Medulla oblongata (tissue), 1 donor: ENCODE results near the gene FRRS1.

ENCODE experiments used
- DNase-seq: peaks from one replicate; pipeline ENCODE4 v3.0.0-alpha.2; 2015; ENCODE audit errors: extremely low spot score

Gene FRRS1

GRCh38 chr1:99675994-99676393 lies 90.4 kb downstream of the FRRS1 start:
- DNase-seq, result no peak

GRCh38 chr1:99675292-99675691 lies 91.1 kb downstream of the FRRS1 start:
- no peak for DNase-seq

- DNase-seq, result no peak
Measured at GRCh38 chr1:99674115-99675064, 92.0 kb downstream of the FRRS1 start.

- no peak for DNase-seq
Measured at GRCh38 chr1:99673315-99673714, 93.1 kb downstream of the FRRS1 start.

- DNase-seq, result no peak
Measured at GRCh38 chr1:99672530-99673213, 93.8 kb downstream of the FRRS1 start.

- DNase-seq, result no peak
Measured at GRCh38 chr1:99672038-99672437, 94.4 kb downstream of the FRRS1 start.

- DNase-seq, result no peak
Measured at GRCh38 chr1:99670583-99670982, 95.9 kb downstream of the FRRS1 start.

- no peak for DNase-seq
Measured at GRCh38 chr1:99669821-99670220, 96.6 kb downstream of the FRRS1 start.

- no peak for DNase-seq
Measured at GRCh38 chr1:99669376-99669775, 97.1 kb downstream of the FRRS1 start.

GRCh38 chr1:99665212-99665611 lies 101.2 kb downstream of the FRRS1 start:
- DNase-seq, result no peak

GRCh38 chr1:99663501-99663900 lies 102.9 kb downstream of the FRRS1 start:
- DNase-seq, result no peak

GRCh38 chr1:99662539-99663080 lies 103.8 kb downstream of the FRRS1 start:
- peak; percentile 56 for DNase-seq

GRCh38 chr1:99661780-99662179 lies 104.7 kb downstream of the FRRS1 start:
- no peak for DNase-seq

- no peak for DNase-seq
Measured at GRCh38 chr1:99660496-99660895, 105.9 kb downstream of the FRRS1 start.

GRCh38 chr1:99659755-99660210 lies 106.7 kb downstream of the FRRS1 start:
- DNase-seq, result no peak
